HCT116 (cell line): ENCODE results near the gene MAP4K2. TPM values are rescaled to one million over a fixed set of nuclear protein-coding genes. Genes with fewer than 3 reads are reported as not detected.

ENCODE experiments used
- ATAC-seq: fragments of 200-7000 bp; cut with Tn5 transposase; 2 replicates; pipeline ENCODE4 v1.9.1; 2020; ENCODE audit warnings: mild to moderate bottlenecking, moderate library complexity
- BruUV-seq: library from RNA; stranded (reverse); fragments of 400-500 nt; replicated peaks from 2 replicates; lab custom pipeline; 2021; lab: Mats Ljungman, UMichigan
- CTCF ChIA-PET: fragments of 300-600 bp; sonication (Branson Sonifier 250); formaldehyde crosslinking; loops from one replicate; lab custom pipeline; 2021; ENCODE audit warnings: antibody characterized with exemption; lab: Charles Lee
- POLR2A ChIA-PET: fragments of 300-600, 350-600 bp; sonication (Branson Sonifier 250); formaldehyde crosslinking; loops from one replicate; lab custom pipeline; 2021; ENCODE audit warnings: antibody characterized with exemption; lab: Charles Lee
- RAD21 ChIA-PET, 2 experiments: fragments of 300-600 bp; sonication (Branson Sonifier 250); formaldehyde crosslinking; loops; one replicate each; lab custom pipeline; 2023; ENCODE audit warnings: low total read pairs in 2 of 2; ENCODE audit not compliant: uncharacterized antibody in 2 of 2, unreplicated experiment in 2 of 2, low non-redundant PET in 1 of 2; lab: Charles Lee
- DNase-seq: peaks from one replicate; pipeline ENCODE4 v3.0.0-alpha.2; 2010; ENCODE audit warnings: low read depth, low spot score
- H2AFZ ChIP-seq: fragments of 200-600 bp; shearing (Covaris generic), sonication (generic); 2 replicates; pipeline ENCODE4 v1.6.1; 2017; ENCODE audit warnings: low read depth, mixed run types, mixed read lengths, antibody characterized with exemption, low read length; ENCODE audit not compliant: poor library complexity, severe bottlenecking
- H3K27ac ChIP-seq: 2 replicates; pipeline ENCODE4 v1.5.1; 2012; ENCODE audit warnings: low read depth, low read length
- H3K27me3 ChIP-seq: fragments of 200-600 bp; sonication (generic); 2 replicates; pipeline ENCODE4 v1.6.1; 2016; ENCODE audit warnings: mixed run types, low read length, mixed read lengths; ENCODE audit not compliant: insufficient read depth
- H3K36me3 ChIP-seq, 2 experiments: fragments of 200-500 bp in 1 of 2; fragments of 200-600 bp in 1 of 2; sonication (Bioruptor generic) in 1 of 2; sonication (generic) in 1 of 2; 2 replicates each; pipeline versions ENCODE4 v1.5.1 to v1.6.1; 2014 to 2016; ENCODE audit warnings: low read length in 2 of 2, inconsistent platforms in 1 of 2, mixed read lengths in 1 of 2, mixed run types in 1 of 2; ENCODE audit not compliant: insufficient read depth in 2 of 2, control insufficient read depth in 1 of 2
- H3K4me1 ChIP-seq, 2 experiments: fragments of 200-600 bp in 1 of 2; sonication (generic) in 1 of 2; 2 replicates each; pipeline versions ENCODE4 v1.5.1 to v1.6.1; 2012 to 2017; ENCODE audit warnings: low read length in 2 of 2, inconsistent platforms in 1 of 2, mild to moderate bottlenecking in 1 of 2, mixed read lengths in 1 of 2, mixed run types in 1 of 2, moderate library complexity in 1 of 2; ENCODE audit not compliant: insufficient read depth in 2 of 2, control insufficient read depth in 1 of 2
- H3K4me2 ChIP-seq: fragments of 200-600 bp; sonication (generic); 2 replicates; pipeline ENCODE4 v1.6.1; 2017; ENCODE audit warnings: mixed run types, low read length, mixed read lengths
- H3K4me3 ChIP-seq, 2 experiments: fragments of 200-600 bp in 1 of 2; sonication (generic) in 1 of 2; replicated peaks in 1 of 2; 2 replicates each; pipeline ENCODE4 v1.5.1; 2011 to 2016; ENCODE audit warnings: low read length in 2 of 2, control low read depth in 1 of 2, low read depth in 1 of 2, mild to moderate bottlenecking in 1 of 2, mixed read lengths in 1 of 2, mixed run types in 1 of 2
- H3K79me2 ChIP-seq: fragments of 200-600 bp; sonication (generic); 2 replicates; pipeline ENCODE4 v1.6.1; 2017; ENCODE audit warnings: mild to moderate bottlenecking, mixed run types, low read length, moderate library complexity, mixed read lengths; ENCODE audit not compliant: insufficient read depth
- H3K9ac ChIP-seq: fragments of 200-600 bp; sonication (generic); 2 replicates; pipeline ENCODE4 v1.6.1; 2016; ENCODE audit warnings: low read length, mixed read lengths
- H3K9me2 ChIP-seq: fragments of 200-600 bp; sonication (generic), shearing (Covaris generic); 2 replicates; pipeline ENCODE4 v1.6.1; 2017; ENCODE audit warnings: mixed run types, mild to moderate bottlenecking, moderate library complexity; ENCODE audit not compliant: insufficient read depth
- H3K9me3 ChIP-seq, 2 experiments: fragments of 200-500 bp in 1 of 2; fragments of 200-600 bp in 1 of 2; sonication (Bioruptor generic) in 1 of 2; sonication (generic) in 1 of 2; 2 replicates each; pipeline ENCODE4 v1.6.1; 2014 to 2017; ENCODE audit warnings: low read length in 2 of 2, mixed read lengths in 2 of 2, inconsistent platforms in 1 of 2, low read depth in 1 of 2, mild to moderate bottlenecking in 1 of 2, mixed run types in 1 of 2, moderate library complexity in 1 of 2; ENCODE audit not compliant: control insufficient read depth in 1 of 2, insufficient read depth in 1 of 2
- H4K20me1 ChIP-seq: fragments of 200-600 bp; sonication (generic), shearing (Covaris generic); 2 replicates; pipeline ENCODE4 v1.6.1; 2017; ENCODE audit warnings: mixed run types, mild to moderate bottlenecking, moderate library complexity; ENCODE audit not compliant: insufficient read depth
- CBX3 ChIP-seq: IDR thresholded peaks from 2 replicates; pipeline ENCODE4 v1.6.1; 2012; ENCODE audit warnings: low read depth
- CTCF ChIP-seq, 3 experiments: fragments of 200-600 bp in 1 of 3; sonication (generic) in 1 of 3; IDR thresholded peaks in 2 of 3; conservative IDR thresholded peaks in 1 of 3; 2 replicates each; pipeline ENCODE4 v1.5.1; 2012 to 2017; ENCODE audit warnings: low read depth in 2 of 3, low read length in 2 of 3, antibody characterized with exemption in 1 of 3, borderline replicate concordance in 1 of 3, control low read depth in 1 of 3, mild to moderate bottlenecking in 1 of 3, mixed read lengths in 1 of 3, mixed run types in 1 of 3, moderate library complexity in 1 of 3; ENCODE audit not compliant: insufficient read depth in 1 of 3
- EGR1 ChIP-seq: IDR thresholded peaks from 2 replicates; pipeline ENCODE4 v1.6.1; 2012; ENCODE audit warnings: low read depth
- ELF1 ChIP-seq: IDR thresholded peaks from 2 replicates; pipeline ENCODE4 v1.6.1; 2012; ENCODE audit warnings: low read depth, borderline replicate concordance
- EZH2 ChIP-seq: fragments of 200-600 bp; sonication (generic); IDR thresholded peaks from 2 replicates; pipeline ENCODE4 v1.6.1; 2017; ENCODE audit warnings: antibody characterized with exemption, mixed run types
- EZH2phosphoT487 ChIP-seq: fragments of 200-600 bp; IDR thresholded peaks from 2 replicates; pipeline ENCODE4 v1.6.1; 2018; ENCODE audit warnings: antibody characterized with exemption, borderline replicate concordance
- FOSL1 ChIP-seq: IDR thresholded peaks from 2 replicates; pipeline ENCODE4 v1.6.1; 2012; ENCODE audit warnings: low read depth
- POLR2A ChIP-seq: IDR thresholded peaks from 2 replicates; pipeline ENCODE4 v1.7.0; 2011; ENCODE audit warnings: borderline replicate concordance; ENCODE audit not compliant: insufficient read depth, insufficient read length; ENCODE audit errors: extremely low read depth
- POLR2AphosphoS5 ChIP-seq: IDR thresholded peaks from 2 replicates; pipeline ENCODE4 v1.6.1; 2011; ENCODE audit warnings: mild to moderate bottlenecking, low read depth, low read length, moderate library complexity
- REST ChIP-seq: IDR thresholded peaks from 2 replicates; pipeline ENCODE4 v1.6.1; 2012; ENCODE audit warnings: low read depth
- SIN3A ChIP-seq: IDR thresholded peaks from 2 replicates; pipeline ENCODE4 v1.6.1; 2012; ENCODE audit warnings: low read depth
- TCF7L2 ChIP-seq: IDR thresholded peaks from 2 replicates; pipeline ENCODE4 v1.7.0; 2011; ENCODE audit warnings: borderline replicate concordance, inconsistent platforms; ENCODE audit not compliant: insufficient read depth, insufficient read length; ENCODE audit errors: extremely low read depth
- ZFX ChIP-seq: fragments of 450-650 bp; IDR thresholded peaks from 2 replicates; pipeline ENCODE4 v1.6.1; 2017
- ZNF274 ChIP-seq: fragments of 200-500 bp; sonication (Bioruptor generic); IDR thresholded peaks from 2 replicates; pipeline ENCODE4 v1.6.1; 2014; ENCODE audit warnings: mild to moderate bottlenecking, low read depth, low read length, inconsistent platforms
- intact Hi-C: fragments of 100-400 bp; cut with micrococcal nuclease; formaldehyde crosslinking; loops from 2 replicates; pipeline ENCODE4 v1.10.0; 2022
- total RNA-seq: library from RNA; stranded (reverse); gene quantifications from one replicate; pipeline ENCODE4 v1.2.1, GENCODE V29; 2021; ENCODE audit not compliant: unreplicated experiment
- TF ChIP-seq, protein P1 (sequence below): IDR thresholded peaks from 2 replicates; pipeline ENCODE4 v1.6.1; 2011; ENCODE audit warnings: mild to moderate bottlenecking, low read length, moderate library complexity; ENCODE audit not compliant: insufficient replicate concordance; ENCODE audit errors: extremely low read depth
- TF ChIP-seq, protein P2 (sequence below): IDR thresholded peaks from 2 replicates; pipeline ENCODE4 v1.6.1; 2012
- TF ChIP-seq, protein P3 (sequence below): IDR thresholded peaks from 2 replicates; pipeline ENCODE4 v1.6.1; 2012

Gene MAP4K2
- total RNA-seq, 1 experiment from 2014 or later = 44.2 TPM

GRCh38 chr11:64844330-64845128 is 41.5 kb upstream of the MAP4K2 start, which contains the start of gene CDC42BPG:
Gene CDC42BPG, minus strand, starts transcription at chr11:64844653. Its CDS starts 84 bp downstream, at chr11:64844569.
- Histone ChIP-seq H4K20me1 (no peaks in the 10 kb centered on the region), H3K4me1 (peaks cover 55 to 73% of the 10 kb centered on the region in 2 experiments), H3K36me3 (no peaks in the 10 kb centered on the region), H3K4me2 (peak within 1 kb of the TSS; percentile 100), H3K9ac (peak within 1 kb of the TSS; percentile 87), H3K4me3 (peak within 1 kb of the TSS; percentile 60 to 95), H3K27ac (peak within 1 kb of the TSS; percentile 97), H2AFZ (no peak within 1 kb of the TSS), H3K27me3 (no peaks in the 10 kb centered on the region), H3K79me2 (peaks cover 22% of the 10 kb centered on the region), H3K9me3 (no peaks in the 10 kb centered on the region), H3K9me2 (no peaks in the 10 kb centered on the region)
- TF ChIP-seq TCF7L2 = peak; percentile 28
- TF ChIP-seq CTCF (IDR thresholded peaks at IDR 0.05 in 2 of 3, conservative IDR thresholded peaks at IDR 0.05 in 1 of 3; ENCODE audit: borderline replicate concordance in 1 of 3, insufficient read depth in 1 of 3, low read depth in 2 of 3, low read length in 2 of 3) = peak in 2 of 3 experiments; percentile 56 to 67; a peak in 4 of 6 replicates
- TF ChIP-seq FOSL1 = no peak
- no peak for TF ChIP-seq EZH2
- TF ChIP-seq ZNF274 = no peak
- TF ChIP-seq, protein P1, sequence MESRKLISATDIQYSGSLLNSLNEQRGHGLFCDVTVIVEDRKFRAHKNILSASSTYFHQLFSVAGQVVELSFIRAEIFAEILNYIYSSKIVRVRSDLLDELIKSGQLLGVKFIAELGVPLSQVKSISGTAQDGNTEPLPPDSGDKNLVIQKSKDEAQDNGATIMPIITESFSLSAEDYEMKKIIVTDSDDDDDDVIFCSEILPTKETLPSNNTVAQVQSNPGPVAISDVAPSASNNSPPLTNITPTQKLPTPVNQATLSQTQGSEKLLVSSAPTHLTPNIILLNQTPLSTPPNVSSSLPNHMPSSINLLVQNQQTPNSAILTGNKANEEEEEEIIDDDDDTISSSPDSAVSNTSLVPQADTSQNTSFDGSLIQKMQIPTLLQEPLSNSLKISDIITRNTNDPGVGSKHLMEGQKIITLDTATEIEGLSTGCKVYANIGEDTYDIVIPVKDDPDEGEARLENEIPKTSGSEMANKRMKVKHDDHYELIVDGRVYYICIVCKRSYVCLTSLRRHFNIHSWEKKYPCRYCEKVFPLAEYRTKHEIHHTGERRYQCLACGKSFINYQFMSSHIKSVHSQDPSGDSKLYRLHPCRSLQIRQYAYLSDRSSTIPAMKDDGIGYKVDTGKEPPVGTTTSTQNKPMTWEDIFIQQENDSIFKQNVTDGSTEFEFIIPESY = no peak
- no peak for TF ChIP-seq REST
- no peak for TF ChIP-seq POLR2A
- TF ChIP-seq, protein P2, sequence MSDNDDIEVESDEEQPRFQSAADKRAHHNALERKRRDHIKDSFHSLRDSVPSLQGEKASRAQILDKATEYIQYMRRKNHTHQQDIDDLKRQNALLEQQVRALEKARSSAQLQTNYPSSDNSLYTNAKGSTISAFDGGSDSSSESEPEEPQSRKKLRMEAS = no peak
- no peak for TF ChIP-seq CBX3
- peak; percentile 51 for TF ChIP-seq POLR2AphosphoS5
- no peak for TF ChIP-seq SIN3A
- peak; percentile 27; the same call in 1 of the 2 replicates for TF ChIP-seq ZFX
- no peak for TF ChIP-seq EGR1
- TF ChIP-seq, protein P3, sequence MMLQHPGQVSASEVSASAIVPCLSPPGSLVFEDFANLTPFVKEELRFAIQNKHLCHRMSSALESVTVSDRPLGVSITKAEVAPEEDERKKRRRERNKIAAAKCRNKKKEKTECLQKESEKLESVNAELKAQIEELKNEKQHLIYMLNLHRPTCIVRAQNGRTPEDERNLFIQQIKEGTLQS = no peak
- no peak for TF ChIP-seq EZH2phosphoT487
- TF ChIP-seq ELF1 = no peak
- ChIA-PET POLR2A (interaction anchor here (0.6 to 6.0 kb wide), 3 partner anchors 33 to 168 kb away, joined by 3 to 36 read pairs (median 5); partner anchors contain the start of genes EHD1 and MEN1), CTCF (interaction anchor here (0.6 to 2.0 kb wide), 20 partner anchors 9 to 470 kb away, joined by 3 to 10 read pairs (median 4); partner anchors contain the start of genes ARL2, BATF2, CDC42EP2 and FAU), RAD21 (interaction anchor here in 1 of 2 experiments (0.7 kb wide), 1 partner anchor 156 kb away, joined by 3 read pairs; no protein-coding TSS in a partner anchor)
- no TSS peak for BruUV-seq
- DNase-seq (peak; percentile 57), ATAC-seq (peak; percentile 64)
- intact Hi-C loops = loop anchor here (5.0 to 10.0 kb wide), 5 partner anchors 57 to 410 kb away; partner anchors contain the start of genes BATF2, CAPN1 and SNX15
